ENCODE results near the gene SLC30A7.

Gene SLC30A7

DNA sequence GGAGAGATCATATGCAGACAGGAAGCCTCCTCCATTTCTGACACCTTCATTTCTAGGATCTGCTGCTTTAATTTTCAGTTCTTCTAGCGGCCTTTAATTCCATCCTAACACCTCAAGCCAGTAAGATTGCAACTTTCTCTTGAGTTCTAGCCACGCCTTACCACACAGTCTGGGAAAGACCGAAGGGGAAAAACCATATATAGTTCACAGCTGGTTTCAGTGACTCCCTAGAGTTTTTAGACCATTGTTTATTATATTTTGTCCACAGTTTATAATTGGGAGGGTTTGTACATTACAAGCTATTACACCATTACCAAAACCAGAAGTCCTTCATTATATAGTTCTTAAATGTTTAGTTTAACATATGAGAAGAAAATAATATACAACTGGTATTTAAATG is 92.2 kb downstream of the SLC30A7 start:
- DNase-seq: no peak

DNA sequence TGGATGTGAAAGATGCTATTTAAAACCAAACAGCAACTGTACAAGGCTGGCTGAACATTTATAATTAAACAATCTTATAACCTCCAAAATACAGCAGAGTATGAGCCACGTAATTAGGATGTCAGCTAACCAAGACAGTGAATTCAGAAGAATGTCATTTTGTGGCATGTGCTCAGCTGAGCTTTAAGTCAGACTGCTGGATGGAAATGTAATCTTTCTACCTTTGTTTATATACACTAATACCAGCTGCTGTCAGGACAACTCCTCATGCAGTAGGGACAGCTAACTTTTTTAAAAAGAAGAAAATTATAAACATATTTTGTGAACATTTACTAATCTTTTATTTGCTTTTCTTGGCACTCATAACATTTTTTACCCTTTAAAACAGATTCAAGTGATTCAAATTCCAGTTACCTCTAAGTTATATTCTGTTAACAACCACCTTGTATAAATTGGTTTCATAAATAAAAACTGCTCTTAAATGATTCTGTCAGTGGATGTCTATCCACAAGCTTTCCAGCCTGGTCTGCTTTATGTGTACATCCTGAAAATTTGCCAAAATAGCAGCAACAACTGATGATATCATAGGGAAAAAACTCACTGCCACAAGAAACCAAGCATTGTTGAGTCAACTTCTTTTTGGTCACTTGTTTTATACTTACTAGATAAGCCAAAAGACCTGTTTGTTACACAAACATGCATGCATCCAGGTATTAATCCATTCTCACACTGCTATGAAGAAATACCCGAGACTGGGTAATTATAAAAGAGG is 93.6 kb downstream of the SLC30A7 start:
- no peak for DNase-seq

DNA sequence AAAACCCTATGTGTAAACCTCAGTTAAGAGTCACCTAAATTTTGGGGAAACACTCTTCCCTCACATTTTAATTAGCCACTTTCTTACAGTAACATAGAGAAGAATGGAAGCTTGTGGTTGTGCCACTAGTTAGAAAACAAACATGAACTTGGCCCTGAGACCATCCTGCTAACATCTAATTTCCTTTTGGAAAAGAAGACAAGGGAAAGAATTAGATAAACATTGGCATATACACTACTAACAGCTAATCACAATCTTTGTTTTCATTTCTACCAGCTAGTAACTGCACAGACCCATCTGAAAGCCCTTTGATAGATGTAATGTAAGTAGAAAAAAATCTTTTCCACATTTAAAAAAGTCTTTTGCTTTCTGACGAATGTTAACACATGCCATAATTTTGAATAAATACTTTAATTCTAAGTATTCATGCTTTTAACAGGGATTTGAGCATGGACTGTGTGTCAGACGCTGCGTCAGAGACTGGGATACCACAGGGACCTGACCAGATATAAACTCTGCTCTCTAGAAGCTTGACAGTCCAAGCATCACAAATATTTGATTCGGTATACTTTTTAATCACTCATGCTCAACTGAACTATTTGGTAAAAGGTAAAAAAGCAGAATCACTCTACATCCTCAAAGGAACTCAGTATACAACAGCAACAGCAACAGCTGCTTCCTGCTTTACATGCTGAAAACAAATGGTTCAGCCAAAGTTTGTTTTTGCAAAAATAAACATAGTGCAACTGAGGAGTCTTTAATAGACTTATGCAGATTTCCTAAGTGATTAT is 99.5 kb downstream of the SLC30A7 start:
- no peak for DNase-seq

DNA sequence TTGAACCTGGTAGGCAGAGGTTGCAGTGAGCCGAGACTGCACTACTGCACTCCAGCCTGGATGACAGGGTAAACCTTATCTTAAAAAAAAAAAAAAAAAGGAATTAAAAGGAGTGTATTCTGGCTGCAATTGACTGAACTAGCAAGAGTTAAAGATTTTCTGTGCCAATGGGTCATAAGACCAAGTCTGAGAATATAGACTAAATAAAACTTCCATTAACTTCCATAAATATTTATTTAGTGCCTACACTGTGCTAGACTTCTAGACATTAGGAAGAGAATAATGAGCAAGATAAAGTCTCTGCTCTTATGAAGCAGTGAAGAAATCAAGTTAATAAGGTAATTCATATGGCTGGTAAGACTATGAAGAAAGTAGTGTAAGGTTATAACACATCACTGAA is 102.5 kb downstream of the SLC30A7 start:
- DNase-seq: no peak

DNA sequence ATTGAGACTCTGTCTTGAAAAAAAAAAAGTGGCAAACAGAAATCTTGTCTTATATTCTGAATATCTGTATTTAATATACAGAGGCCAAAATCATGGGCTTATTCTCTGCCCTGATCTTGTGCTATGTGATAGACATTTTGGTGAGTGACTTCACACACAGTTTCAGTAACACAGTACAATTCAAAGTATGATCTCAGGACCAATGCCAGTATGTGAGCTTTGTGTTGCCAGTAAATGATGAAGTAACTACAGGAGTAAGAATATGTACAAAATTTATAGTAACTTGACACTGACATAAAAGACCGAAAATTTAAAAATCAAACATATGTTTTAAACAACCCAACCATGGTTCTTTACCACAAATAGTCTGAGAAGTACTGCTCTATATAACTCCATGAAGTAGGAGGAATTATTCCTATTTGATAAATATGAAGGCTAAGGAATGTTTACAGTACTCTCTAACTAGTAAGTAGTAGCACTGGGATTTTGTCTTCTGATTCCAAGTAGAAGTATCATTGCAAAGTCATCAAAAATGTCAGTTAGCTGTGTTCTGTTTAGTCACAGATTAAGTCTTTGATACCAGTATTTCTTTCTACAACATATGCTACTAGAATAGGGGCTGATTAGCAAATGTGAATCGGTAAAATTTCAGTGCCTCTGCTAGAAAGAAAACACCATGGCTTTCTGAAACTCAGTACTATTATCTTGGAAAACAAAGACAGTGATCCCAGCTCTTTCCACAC is 104.4 kb downstream of the SLC30A7 start:
- no peak for DNase-seq

DNA sequence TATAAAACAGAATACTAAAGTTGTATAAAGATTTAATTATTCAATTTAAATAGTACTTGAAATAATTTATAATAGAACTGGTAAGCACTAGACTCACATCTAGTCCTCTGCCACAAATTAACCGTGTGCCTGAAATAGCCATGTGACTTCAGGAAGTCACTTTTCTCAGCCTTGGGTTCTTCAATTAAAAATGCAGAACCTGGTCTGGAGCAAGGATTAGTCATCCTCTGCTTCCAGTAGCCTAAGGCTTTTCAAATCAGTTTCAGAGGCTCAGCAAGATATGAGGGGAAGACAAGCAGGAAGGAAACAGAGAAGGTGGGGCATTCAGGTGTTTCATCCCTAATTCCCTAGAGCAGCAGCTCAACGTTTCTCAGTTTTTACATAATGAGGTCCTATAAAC is 106.7 kb downstream of the SLC30A7 start:
- no peak for DNase-seq

DNA sequence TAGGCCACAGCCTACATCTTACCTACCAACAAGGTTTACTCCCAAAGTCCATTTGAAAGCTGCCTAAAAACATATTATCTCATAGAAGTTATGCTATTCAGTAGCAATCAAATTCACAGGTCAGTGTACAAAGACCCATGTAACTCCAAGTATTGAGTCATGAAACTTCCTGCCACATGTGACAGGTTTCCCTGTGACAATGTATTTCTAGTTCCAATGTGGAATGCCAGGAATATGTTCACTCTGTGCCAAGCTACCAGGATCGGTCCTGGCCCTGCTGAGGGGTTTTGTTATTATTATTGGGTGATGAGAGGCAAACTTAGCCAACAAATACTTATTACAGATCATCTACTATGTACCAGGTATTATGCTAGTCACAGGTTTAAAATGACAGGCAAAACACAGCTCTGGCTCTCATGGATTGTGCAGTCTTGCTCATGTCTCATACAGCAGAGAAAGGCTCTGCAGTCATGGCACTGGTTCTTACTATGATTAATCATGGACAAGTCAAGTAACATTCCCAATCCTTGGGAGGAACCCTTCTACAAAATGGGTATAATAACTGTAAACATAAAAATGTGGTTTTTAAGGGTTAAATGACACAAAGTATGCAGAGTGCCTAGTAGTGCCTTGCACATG is 107.2 kb downstream of the SLC30A7 start:
- no peak for DNase-seq

DNA sequence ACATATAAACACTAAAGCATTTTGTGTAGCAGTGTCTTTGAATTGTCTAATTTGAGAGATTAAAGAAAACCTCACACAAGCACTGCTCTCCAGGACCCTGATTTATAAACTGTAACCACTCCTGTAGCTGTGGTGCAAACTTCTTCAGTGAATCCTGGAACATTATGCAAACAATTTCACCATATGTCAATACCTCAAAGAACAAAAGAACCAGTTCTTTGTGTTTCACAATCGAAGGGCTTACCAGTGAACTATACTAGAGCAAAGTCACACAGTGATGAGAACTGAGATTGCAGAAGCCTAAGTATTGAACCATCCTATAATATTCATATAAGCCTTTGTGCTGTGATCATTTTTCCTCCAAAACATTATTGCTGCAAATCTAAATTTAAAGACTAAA is 108.2 kb downstream of the SLC30A7 start:
- DNase-seq: no peak

DNA sequence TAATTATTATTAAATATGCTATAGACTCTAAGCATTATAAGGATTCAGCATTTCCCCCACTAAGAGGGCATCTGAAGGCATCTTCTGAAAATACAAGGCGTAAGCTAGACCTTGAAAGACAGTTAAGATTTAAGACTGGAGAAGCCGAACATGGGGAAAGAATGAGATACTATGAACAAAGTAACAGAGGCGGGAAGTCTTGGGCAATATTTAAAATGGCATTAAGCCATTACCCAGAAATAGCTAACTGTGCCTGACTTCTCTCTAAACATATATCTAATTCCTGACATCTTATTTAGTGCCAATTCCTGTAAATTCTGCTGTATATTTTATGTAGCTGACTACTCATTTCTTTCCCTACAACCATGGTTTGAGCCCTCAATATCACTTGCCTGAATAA is 108.8 kb downstream of the SLC30A7 start:
- no peak for DNase-seq

DNA sequence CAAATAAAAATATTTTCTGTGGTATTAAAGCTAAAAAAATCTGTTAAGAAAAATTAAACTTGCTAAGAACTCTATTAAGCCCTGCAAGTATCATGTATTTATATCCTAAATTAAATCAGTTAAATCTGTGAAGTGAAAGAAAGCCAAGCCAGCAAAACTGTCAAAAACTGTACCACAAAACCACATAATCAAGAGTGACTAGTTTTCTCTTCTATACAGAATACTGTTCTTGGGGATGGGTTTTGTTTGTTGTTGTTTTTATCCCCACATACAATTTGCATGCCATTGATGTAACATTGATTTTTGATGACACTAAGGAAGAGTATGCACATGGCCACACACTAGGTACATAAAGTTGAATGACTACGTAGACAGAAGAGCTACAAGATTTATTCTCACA is 109.3 kb downstream of the SLC30A7 start:
- DNase-seq: no peak

DNA sequence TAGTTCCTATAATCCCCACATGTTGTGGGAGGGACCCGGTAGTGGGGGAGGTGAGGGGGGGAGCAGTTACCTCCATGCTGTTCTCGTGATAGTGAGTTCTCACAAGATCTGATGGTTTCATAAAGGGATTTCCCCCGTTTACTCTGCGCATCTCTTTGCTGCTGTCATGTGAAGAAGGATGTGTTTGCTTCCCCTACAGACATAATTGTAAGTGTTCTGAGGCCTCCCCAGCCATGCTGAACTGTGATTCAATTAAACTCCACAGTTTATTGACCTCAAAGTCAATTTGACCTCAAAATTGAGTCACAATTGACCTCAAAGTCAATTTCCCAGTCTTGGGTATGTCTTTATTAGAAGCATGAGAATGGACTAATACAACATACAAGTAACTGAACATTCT is 110.0 kb downstream of the SLC30A7 start:
- peak; percentile 6 for DNase-seq

DNA sequence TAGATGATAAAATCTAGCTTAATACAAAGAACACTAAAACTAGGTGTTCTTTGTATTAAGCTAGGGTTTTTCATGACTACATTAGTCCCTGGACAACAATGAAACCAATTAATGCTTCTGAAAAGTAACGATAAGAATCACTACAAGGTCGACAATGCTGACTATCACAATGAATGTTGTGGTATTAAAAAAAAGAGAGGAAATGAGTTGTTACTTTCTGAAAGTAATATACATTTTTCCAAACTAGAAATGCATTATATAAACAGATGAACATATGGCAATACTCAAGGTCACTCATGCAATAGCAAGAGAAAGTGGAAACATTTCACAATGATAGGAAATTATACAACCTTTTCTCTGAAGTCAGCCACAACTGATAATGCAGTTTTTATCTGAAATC is 110.7 kb downstream of the SLC30A7 start:
- no peak for DNase-seq

DNA sequence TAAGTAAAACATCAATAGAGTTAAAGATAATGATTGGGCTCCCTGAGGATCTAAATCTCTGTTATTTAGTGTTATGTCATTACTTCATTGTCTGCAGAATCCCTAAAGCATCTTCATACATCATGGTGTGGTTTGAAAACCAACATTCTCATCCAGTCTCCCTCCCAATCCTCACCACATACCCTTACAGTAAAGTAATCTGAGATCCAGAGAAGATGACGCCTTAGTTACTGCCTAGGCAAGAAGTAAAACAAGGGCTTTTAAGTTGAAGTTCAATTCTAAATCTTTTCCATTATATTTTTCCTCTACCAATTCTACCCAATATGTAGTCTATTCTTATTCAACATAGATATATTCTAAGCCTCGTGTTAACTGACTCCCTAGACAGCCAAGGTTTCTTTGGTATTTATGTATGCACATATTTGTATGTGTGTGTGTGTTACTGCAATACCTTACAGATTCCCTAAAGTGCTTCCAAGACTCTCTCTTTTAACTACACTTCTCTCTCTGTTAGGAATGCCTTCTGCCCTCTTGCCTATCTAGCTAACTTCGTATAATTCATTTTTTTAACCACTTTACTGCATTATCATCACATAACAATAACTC is 112.4 kb downstream of the SLC30A7 start:
- DNase-seq: no peak

DNA sequence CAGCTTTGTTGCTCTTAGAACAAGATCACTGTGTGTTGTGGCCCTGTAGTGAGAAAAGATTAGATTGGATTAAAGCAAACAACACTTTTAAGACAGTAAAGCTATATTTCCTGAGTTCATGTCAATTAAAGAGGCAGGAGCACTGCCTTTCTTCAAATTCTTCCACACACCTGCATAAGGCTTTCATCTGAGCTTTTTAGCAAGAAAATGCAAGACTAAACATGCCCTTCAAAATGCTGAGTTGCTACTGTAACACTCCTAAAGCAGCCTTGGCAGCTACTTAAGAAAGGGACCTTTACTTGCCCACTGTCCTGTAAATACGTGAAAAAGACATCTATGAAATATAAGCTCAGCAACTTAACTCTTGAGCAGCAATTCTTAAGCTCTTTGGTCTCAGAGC is 117.9 kb downstream of the SLC30A7 start:
- no peak for DNase-seq

DNA sequence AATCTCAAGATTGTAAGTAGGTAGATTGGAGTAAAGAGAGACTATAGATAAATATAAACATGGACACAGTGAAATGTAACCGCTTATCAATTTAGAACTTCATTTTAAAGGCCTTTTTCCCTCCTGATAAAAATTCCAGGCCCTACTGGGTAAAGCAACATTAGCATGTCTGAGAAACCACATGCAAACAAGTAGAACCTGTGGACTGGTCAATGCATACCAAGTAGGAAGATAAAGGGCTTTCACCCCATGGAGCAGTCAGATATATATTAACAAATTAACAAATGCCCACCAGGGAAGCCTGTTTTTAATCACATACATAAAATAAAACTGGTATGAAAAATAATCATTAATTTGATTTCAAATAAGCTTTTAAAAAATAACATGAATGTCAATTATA is 121.6 kb downstream of the SLC30A7 start:
- DNase-seq: no peak

DNA sequence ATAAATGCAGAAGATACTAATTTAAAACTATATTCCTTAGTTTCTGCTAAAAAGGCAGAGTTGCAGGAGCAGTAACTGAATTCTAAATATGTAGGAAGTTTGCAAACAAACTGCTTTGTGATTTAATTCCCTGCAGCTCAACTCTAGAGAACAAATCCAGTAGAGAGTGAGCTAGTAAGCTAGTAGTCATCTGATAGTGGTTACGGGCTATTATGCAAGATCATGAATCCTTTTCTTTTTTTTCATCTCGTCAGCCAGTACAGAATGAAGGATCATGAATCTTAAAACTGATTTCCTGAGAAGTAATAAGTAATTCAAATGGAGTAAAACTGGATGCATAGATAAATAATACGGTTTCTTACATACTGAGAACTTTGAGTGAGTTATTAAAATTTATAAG is 126.4 kb downstream of the SLC30A7 start:
- DNase-seq: no peak

DNA sequence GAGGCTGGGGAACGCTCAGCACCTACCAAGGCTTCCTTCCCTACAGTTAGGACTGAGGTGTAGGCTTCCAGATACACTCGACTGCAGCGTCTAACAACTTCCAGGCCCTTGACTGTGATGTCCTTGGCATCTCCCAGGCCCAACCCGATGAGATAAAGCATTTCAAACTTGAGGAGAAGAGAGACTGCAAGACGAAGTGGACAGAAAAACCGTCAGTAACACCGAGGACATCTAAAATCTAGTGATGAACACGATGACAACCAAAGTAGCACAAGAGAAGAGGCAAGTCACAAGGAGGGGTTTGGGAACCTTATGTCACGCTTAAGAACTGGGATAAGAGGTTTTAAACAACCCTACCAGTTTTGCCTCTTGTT is 129.4 kb downstream of the SLC30A7 start:
- DNase-seq: peak; percentile 4

DNA sequence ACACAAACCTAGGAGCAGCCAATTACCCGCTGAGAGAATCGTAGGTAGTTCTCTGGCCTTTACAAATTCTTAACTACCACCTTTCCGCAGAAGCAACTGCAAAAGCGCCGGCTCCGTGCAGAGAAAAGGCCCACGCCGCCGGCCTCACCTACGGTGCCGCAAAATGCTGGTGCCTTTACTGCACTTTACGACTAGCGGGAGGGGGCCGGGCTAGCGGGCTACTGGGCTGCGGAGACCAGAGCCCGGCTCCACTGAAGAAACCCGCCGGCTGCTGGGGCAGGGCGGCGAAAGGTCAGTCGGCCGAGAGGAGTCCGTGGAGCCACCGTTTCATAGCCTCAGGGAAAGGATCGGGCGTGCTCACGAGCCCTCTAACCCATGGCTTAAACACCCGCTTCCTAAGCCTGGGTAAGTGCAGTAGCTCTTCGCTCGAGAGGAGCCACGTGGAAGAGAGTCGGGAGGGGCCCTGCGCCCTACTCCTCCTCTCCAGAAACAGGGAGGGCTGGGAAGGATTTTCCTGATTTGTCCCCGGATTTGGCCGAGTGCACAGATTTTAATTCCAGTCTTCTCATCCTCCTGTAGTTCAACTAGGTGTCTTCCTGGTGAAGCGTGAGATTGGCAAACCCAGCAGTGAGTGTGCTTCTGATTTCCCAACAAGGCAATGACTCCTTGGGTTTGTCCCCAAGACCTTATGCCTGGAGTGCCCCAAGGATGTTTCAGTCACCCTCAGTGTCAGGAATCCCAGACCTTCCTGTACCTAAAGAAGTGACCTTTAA is 130.0 kb downstream of the SLC30A7 start, which contains the start of gene DPH5:
Gene DPH5, minus strand, starts transcription at position 128 of the 773 bp plus-strand sequence. CDS start 341 bp downstream, outside the sequence.
- peak; percentile 86 for DNase-seq

DNA sequence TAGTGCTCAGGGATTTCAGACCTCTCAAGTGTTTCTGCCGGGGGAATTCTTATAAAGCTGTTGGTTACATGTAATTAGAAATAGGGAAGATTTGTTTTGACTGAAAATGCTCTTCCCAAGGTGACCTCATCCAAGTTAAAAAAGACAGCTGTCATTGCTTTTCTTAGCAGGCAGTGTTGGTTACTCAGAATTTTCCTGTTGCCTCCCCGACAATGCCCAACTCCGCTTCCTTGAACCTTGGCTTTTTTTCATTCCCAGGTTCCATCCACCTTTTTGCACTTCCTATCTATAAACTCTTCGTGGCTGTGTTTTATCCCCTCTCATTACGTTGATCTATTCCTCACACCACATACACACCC is 130.5 kb downstream of the SLC30A7 start:
- DNase-seq: no peak

DNA sequence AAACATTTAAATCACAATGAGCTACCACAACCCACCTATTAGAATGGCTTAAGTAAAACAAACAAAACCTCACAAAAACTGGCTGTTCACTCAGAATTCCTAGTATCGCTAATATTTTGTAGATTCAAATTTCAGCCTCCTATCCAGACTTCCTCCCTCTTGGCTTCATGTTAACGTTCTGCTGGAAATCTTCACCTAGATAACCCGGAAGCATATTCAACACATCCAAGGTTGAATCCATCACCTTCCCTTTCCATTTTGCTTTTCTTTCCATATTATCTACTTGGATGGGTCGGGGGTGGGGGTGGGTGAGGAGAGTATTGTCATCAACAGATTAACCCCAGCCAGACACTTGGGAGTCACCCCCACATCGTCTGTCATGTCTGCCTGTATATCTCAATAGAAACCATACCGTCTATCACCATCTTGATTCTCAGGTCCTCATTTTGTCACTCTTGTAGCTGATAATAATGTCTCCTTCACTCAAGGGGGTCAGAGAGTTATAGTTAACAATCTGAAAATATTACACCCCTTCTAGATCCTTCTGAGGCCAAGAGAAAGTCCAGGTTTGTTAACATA is 131.4 kb downstream of the SLC30A7 start:
- DNase-seq: no peak

DNA sequence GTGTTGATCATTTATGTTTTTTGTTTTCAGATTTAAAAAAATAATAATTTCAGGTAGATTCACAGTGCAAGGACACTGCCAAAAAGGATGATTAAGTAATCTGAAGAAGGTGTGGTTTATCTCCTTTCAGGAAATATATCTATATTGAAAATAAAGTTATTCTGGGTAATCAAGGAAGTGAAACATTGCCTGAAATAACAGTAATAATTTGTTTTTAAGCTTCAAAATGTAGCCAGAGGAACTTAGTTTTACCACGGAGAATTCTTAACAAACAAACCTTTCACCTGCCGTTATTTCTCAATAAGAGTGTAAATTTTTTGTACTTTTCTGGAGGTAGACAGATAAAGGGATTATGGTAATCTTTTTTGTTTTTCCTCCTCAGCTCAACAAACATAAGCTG is 132.6 kb downstream of the SLC30A7 start:
- no peak for DNase-seq

DNA sequence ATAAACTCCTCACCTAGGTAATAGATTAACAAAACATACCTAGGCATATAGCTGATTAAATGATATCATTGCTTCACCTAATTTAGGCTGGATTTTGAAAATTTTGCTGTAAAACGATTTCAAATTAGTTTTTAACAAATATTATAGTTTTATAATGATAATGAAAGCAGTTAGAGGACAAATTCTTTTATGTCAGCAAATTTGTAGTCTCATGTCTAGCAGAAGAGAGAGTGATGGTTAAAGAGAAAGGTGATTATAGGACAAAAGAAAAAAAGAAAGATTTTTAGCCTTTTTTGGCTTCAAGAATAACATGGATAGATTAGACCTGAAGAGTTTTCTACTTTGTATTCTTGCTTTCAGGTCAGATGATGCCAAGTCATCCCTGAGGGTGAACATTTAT is 133.3 kb downstream of the SLC30A7 start:
- DNase-seq: no peak
